ENCODE data around the gene ZFAND2B. TPM values are rescaled to one million over a fixed set of nuclear protein-coding genes. Genes with fewer than 3 reads are reported as not detected.

The ZFAND2B gene
- total RNA-seq, 1 donor: 25.0 TPM

DNA sequence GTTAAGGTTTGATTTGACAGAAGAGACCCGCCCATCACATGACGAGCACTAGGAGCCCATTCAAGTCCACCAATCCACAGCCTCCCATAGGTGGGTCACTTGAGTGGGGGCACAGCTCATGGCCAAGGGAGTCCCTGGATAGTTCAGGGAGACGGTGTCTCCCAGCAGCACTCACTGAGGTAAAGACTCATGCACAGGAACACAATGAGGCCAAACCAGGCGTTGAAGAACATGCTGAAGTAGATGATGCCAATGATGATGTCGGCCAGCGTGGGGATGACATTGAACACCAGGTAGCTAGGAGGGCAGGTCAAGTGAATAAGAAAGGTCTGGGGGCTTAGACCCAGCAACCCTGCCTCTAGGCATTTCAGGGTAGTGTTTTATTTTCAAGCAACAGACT, 8.2 kb downstream of the ZFAND2B start:
- no peak for DNase-seq (ENCODE audit: insufficient read length, low spot score, missing footprints)
- peaks cover 4% of the 10 kb centered on the region for H4K20me1 ChIP-seq (ENCODE audit: insufficient read depth, low read length)
- H3K27ac ChIP-seq (ENCODE audit: low read depth, low read length): no peak overlapping the region
- H3K36me3 ChIP-seq (ENCODE audit: insufficient read depth, low read length): peaks cover 49% of the 10 kb centered on the region
- peaks cover 3% of the 10 kb centered on the region for H3K79me2 ChIP-seq (ENCODE audit: insufficient read depth, low read length)
- H3K27me3 ChIP-seq (ENCODE audit: insufficient read depth, low read length): no peaks in the 10 kb centered on the region
- TF ChIP-seq, protein P1, sequence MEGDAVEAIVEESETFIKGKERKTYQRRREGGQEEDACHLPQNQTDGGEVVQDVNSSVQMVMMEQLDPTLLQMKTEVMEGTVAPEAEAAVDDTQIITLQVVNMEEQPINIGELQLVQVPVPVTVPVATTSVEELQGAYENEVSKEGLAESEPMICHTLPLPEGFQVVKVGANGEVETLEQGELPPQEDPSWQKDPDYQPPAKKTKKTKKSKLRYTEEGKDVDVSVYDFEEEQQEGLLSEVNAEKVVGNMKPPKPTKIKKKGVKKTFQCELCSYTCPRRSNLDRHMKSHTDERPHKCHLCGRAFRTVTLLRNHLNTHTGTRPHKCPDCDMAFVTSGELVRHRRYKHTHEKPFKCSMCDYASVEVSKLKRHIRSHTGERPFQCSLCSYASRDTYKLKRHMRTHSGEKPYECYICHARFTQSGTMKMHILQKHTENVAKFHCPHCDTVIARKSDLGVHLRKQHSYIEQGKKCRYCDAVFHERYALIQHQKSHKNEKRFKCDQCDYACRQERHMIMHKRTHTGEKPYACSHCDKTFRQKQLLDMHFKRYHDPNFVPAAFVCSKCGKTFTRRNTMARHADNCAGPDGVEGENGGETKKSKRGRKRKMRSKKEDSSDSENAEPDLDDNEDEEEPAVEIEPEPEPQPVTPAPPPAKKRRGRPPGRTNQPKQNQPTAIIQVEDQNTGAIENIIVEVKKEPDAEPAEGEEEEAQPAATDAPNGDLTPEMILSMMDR (IDR thresholded peaks at IDR 0.05; ENCODE audit: extremely low read depth, low read depth, low read length): no peak
- no peak overlapping the region for H3K4me3 ChIP-seq (ENCODE audit: insufficient read depth, low read length)
- H3K4me1 ChIP-seq (ENCODE audit: insufficient read depth, low read length): peaks cover 23% of the 10 kb centered on the region
- H3K4me2 ChIP-seq (ENCODE audit: insufficient read depth, low read length): no peak overlapping the region
- H2AFZ ChIP-seq (ENCODE audit: low read length): no peak overlapping the region
- H3K9me3 ChIP-seq (ENCODE audit: low read depth, low read length): no peaks in the 10 kb centered on the region

DNA sequence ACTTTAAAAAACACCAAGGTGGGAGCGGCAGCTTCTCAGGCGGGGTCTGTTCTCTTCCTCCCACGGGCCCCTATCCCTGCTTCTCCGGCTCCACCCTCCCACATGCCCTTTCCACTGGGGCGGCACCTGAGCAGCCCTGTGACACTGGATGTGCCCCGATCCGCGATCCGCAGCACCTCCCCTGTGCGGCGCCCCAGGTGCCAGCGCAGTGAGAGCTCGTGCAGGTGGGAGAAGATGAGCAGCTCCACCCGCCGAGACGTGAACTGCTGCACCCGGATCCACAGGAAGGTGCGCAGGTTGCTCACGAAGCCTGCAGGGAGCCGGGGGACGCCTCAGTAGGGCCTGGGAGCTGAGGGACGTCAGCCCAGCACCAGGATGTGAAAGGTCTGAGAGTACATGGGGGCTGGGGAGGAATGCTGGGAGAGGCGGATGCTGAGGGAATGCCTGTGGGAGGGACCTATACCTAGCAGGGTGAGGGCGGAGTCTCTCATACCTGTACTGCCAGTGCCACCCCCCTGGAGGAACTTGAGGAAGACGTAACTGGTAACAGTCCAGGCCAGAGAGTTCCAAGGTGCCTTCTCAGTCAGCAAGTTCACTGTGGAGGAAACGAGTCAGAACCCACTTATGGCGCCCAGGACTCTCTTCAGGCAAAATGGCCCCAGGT, 9.4 kb downstream of the ZFAND2B start:
- Histone ChIP-seq H3K79me2 (ENCODE audit: insufficient read depth, low read length) (peaks cover 3% of the 10 kb centered on the region), H3K36me3 (ENCODE audit: insufficient read depth, low read length) (peaks cover 50% of the 10 kb centered on the region), H3K27ac (ENCODE audit: low read depth, low read length) (no peak overlapping the region), H3K4me1 (ENCODE audit: insufficient read depth, low read length) (peaks cover 23% of the 10 kb centered on the region), H3K4me2 (ENCODE audit: insufficient read depth, low read length) (no peak overlapping the region), H3K4me3 (ENCODE audit: insufficient read depth, low read length) (no peak overlapping the region), H3K9me3 (ENCODE audit: low read depth, low read length) (no peaks in the 10 kb centered on the region), H2AFZ (ENCODE audit: low read length) (no peak overlapping the region), H3K27me3 (ENCODE audit: insufficient read depth, low read length) (no peaks in the 10 kb centered on the region), H4K20me1 (ENCODE audit: insufficient read depth, low read length) (peaks cover 4% of the 10 kb centered on the region)
- DNase-seq (ENCODE audit: insufficient read length, low spot score, missing footprints): no peak
- TF ChIP-seq, protein P1 (IDR thresholded peaks at IDR 0.05; ENCODE audit: extremely low read depth, low read depth, low read length): no peak

DNA sequence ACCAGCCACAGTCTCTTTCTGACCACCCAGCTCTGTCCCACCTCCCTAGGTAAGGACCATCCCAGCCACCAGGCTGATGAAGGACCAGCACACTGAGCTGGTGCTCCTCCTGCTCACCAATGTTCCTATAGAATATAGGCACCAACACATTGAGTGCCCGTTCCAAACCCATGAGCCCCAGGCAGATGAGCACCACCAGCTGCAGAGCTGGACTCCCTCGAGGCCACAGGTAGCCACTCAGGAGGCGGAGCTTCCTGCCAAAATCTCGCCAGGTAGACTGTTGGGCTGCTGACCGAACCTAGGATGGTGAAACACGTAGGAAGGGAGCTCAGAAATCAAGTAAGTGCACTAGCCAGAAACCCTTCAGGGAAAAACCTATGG, 9.9 kb downstream of the ZFAND2B start:
- no peak for DNase-seq (ENCODE audit: insufficient read length, low spot score, missing footprints)
- Histone ChIP-seq H2AFZ (ENCODE audit: low read length) (no peak overlapping the region), H3K9me3 (ENCODE audit: low read depth, low read length) (no peaks in the 10 kb centered on the region), H4K20me1 (ENCODE audit: insufficient read depth, low read length) (peaks cover 4% of the 10 kb centered on the region), H3K4me1 (ENCODE audit: insufficient read depth, low read length) (peaks cover 23% of the 10 kb centered on the region), H3K27me3 (ENCODE audit: insufficient read depth, low read length) (no peaks in the 10 kb centered on the region), H3K4me2 (ENCODE audit: insufficient read depth, low read length) (no peak overlapping the region), H3K36me3 (ENCODE audit: insufficient read depth, low read length) (peaks cover 52% of the 10 kb centered on the region), H3K27ac (ENCODE audit: low read depth, low read length) (no peak overlapping the region), H3K4me3 (ENCODE audit: insufficient read depth, low read length) (no peak overlapping the region), H3K79me2 (ENCODE audit: insufficient read depth, low read length) (peaks cover 3% of the 10 kb centered on the region)
- TF ChIP-seq, protein P1 (IDR thresholded peaks at IDR 0.05; ENCODE audit: extremely low read depth, low read depth, low read length): no peak

DNA sequence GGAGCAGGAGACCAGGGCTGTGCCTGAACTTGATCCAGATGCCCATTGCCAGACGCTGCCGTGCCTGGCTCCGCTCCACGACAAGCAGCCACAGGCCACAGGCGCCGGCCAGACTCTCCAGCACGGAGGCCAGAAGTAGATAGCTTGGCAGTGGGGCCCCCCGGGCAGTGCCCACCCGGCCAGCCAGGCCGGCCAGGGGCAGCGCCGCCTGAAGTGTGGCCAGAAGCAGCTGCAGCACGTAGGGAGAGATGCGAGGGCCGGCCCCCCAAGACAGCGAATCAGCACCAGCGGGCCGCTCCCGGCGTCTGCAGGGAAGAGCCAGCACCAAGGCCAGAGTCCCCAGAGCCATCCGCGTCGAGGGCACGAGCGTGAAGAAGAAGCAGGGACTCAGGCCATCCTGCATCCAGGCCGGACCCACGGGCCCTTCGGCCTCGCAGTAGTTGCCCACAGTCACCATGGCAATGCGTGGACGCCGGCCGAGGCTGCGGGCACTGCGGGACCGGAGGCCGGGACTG, 11.7 kb downstream of the ZFAND2B start:
- H3K4me2 ChIP-seq (ENCODE audit: insufficient read depth, low read length): peak overlapping the region; percentile 80
- DNase-seq (ENCODE audit: insufficient read length, low spot score, missing footprints): peak; percentile 98
- TF ChIP-seq, protein P1 (IDR thresholded peaks at IDR 0.05; ENCODE audit: extremely low read depth, low read depth, low read length): no peak
- peaks cover 4% of the 10 kb centered on the region for H4K20me1 ChIP-seq (ENCODE audit: insufficient read depth, low read length)
- H2AFZ ChIP-seq (ENCODE audit: low read length): peak overlapping the region; percentile 83
- H3K9me3 ChIP-seq (ENCODE audit: low read depth, low read length): no peaks in the 10 kb centered on the region
- peak overlapping the region; percentile 51 for H3K27ac ChIP-seq (ENCODE audit: low read depth, low read length)
- H3K4me1 ChIP-seq (ENCODE audit: insufficient read depth, low read length): peaks cover 23% of the 10 kb centered on the region
- peak overlapping the region; percentile 75 for H3K4me3 ChIP-seq (ENCODE audit: insufficient read depth, low read length)
- peaks cover 54% of the 10 kb centered on the region for H3K36me3 ChIP-seq (ENCODE audit: insufficient read depth, low read length)
- peaks cover 3% of the 10 kb centered on the region for H3K79me2 ChIP-seq (ENCODE audit: insufficient read depth, low read length)
- H3K27me3 ChIP-seq (ENCODE audit: insufficient read depth, low read length): no peaks in the 10 kb centered on the region
